IMR-90 (cell line): ENCODE data around the gene GTF2A1L. TPM values are rescaled to one million over a fixed set of nuclear protein-coding genes. Genes with fewer than 3 reads are reported as not detected.

Source experiments
- ATAC-seq: fragments of 200-7000 bp; cut with Tn5 transposase; 2 replicates; pipeline ENCODE4 v1.9.1; 2020; ENCODE audit warnings: low read depth, mild to moderate bottlenecking, moderate library complexity
- BruUV-seq: library from RNA; stranded (reverse); fragments of 400-500 nt; replicated peaks from 2 replicates; lab custom pipeline; 2021; lab: Mats Ljungman, UMichigan
- CTCF ChIA-PET: fragments of 300-600 bp; formaldehyde crosslinking; extraction: SDS; loops from one replicate; lab custom pipeline; 2021; ENCODE audit warnings: antibody characterized with exemption; lab: Yijun Ruan, JAX
- POLR2A ChIA-PET: fragments of 300-600 bp; sonication (Branson Sonifier 250); formaldehyde crosslinking; loops from one replicate; lab custom pipeline; 2022; ENCODE audit warnings: antibody characterized with exemption; ENCODE audit not compliant: unreplicated experiment; lab: Charles Lee
- DNase-seq: peaks from one replicate; pipeline ENCODE4 v3.0.0; 2013
- H2AFZ ChIP-seq: replicated peaks from 2 replicates; pipeline ENCODE3; 2013; ENCODE audit warnings: low read length, mild to moderate bottlenecking; ENCODE audit not compliant: poor library complexity
- H2AK5ac ChIP-seq: 2 replicates; pipeline ENCODE4 v1.6.1; 2013; ENCODE audit warnings: low read depth, low read length, inconsistent platforms
- H2AK9ac ChIP-seq: replicated peaks from 2 replicates; pipeline ENCODE3; 2013; ENCODE audit warnings: mild to moderate bottlenecking, low read depth, low read length, moderate library complexity; ENCODE audit not compliant: poor library complexity
- H2BK120ac ChIP-seq: 2 replicates; pipeline ENCODE4 v1.6.1; 2013; ENCODE audit warnings: low read depth, low read length, inconsistent platforms
- H2BK15ac ChIP-seq: 3 replicates; pipeline ENCODE4 v1.6.1; 2013; ENCODE audit warnings: low read depth, low read length, inconsistent platforms
- H2BK20ac ChIP-seq: 2 replicates; pipeline ENCODE4 v1.6.1; 2013; ENCODE audit warnings: low read depth, mild to moderate bottlenecking, inconsistent platforms, low read length, moderate library complexity
- H2BK5ac ChIP-seq: 2 replicates; pipeline ENCODE4 v1.6.1; 2013; ENCODE audit warnings: mild to moderate bottlenecking, low read depth, low read length, inconsistent platforms; ENCODE audit not compliant: poor library complexity, severe bottlenecking
- H3K14ac ChIP-seq: replicated peaks from 2 replicates; pipeline ENCODE4 v1.6.1; 2013; ENCODE audit warnings: low read depth, low read length, inconsistent platforms
- H3K18ac ChIP-seq: 2 replicates; pipeline ENCODE4 v1.6.1; 2013; ENCODE audit warnings: low read depth, low read length, control low read depth
- H3K23ac ChIP-seq: 2 replicates; pipeline ENCODE4 v1.6.1; 2013; ENCODE audit warnings: low read depth, low read length, inconsistent platforms
- H3K27ac ChIP-seq: 2 replicates; pipeline ENCODE4 v1.5.1; 2013; ENCODE audit warnings: mild to moderate bottlenecking, control low read depth, low read length; ENCODE audit not compliant: insufficient read depth
- H3K27me3 ChIP-seq: 2 replicates; pipeline ENCODE4 v1.6.1; 2013; ENCODE audit warnings: low read length; ENCODE audit not compliant: control insufficient read depth, insufficient read depth
- H3K36me3 ChIP-seq: 2 replicates; pipeline ENCODE4 v1.6.1; 2013; ENCODE audit warnings: low read length, mixed read lengths; ENCODE audit not compliant: control insufficient read depth, insufficient read depth
- H3K4ac ChIP-seq: 2 replicates; pipeline ENCODE4 v1.6.1; 2013; ENCODE audit warnings: low read depth, low read length, inconsistent platforms
- H3K4me1 ChIP-seq: 2 replicates; pipeline ENCODE4 v1.6.1; 2013; ENCODE audit warnings: low read length, mixed read lengths; ENCODE audit not compliant: control insufficient read depth, insufficient read depth
- H3K4me2 ChIP-seq: 2 replicates; pipeline ENCODE4 v1.6.1; 2013; ENCODE audit warnings: low read depth, mild to moderate bottlenecking, control low read depth, low read length, moderate library complexity
- H3K4me3 ChIP-seq: 2 replicates; pipeline ENCODE4 v1.5.1; 2013; ENCODE audit warnings: low read depth, mild to moderate bottlenecking, control low read depth, low read length, moderate library complexity; ENCODE audit not compliant: insufficient read depth
- H3K56ac ChIP-seq: 2 replicates; pipeline ENCODE4 v1.6.1; 2013; ENCODE audit warnings: low read length, inconsistent platforms; ENCODE audit not compliant: insufficient read depth; ENCODE audit errors: extremely low read depth
- H3K79me1 ChIP-seq, 2 experiments: 2 replicates each; pipeline ENCODE4 v1.6.1; 2013; ENCODE audit warnings: low read length in 2 of 2, inconsistent platforms in 1 of 2, low read depth in 1 of 2
- H3K9ac ChIP-seq: 2 replicates; pipeline ENCODE4 v1.6.1; 2013; ENCODE audit warnings: low read depth, low read length, control low read depth
- H3K9me1 ChIP-seq: 2 replicates; pipeline ENCODE4 v1.6.1; 2013; ENCODE audit warnings: low read length, inconsistent platforms; ENCODE audit not compliant: insufficient read depth
- H3K9me3 ChIP-seq: 2 replicates; pipeline ENCODE4 v1.6.1; 2013; ENCODE audit warnings: low read length; ENCODE audit not compliant: control insufficient read depth, insufficient read depth
- H4K20me1 ChIP-seq: 2 replicates; pipeline ENCODE4 v1.6.1; 2013; ENCODE audit warnings: low read length, inconsistent platforms; ENCODE audit not compliant: insufficient read depth
- H4K5ac ChIP-seq: 2 replicates; pipeline ENCODE4 v1.6.1; 2013; ENCODE audit warnings: mild to moderate bottlenecking, low read depth, low read length, control low read depth
- H4K8ac ChIP-seq, 2 experiments: 2 replicates each; pipeline ENCODE4 v1.6.1; 2013; ENCODE audit warnings: low read depth in 2 of 2, low read length in 2 of 2, control low read depth in 1 of 2, inconsistent platforms in 1 of 2
- H4K91ac ChIP-seq: 2 replicates; pipeline ENCODE4 v1.6.1; 2013; ENCODE audit warnings: low read depth, low read length, inconsistent platforms; ENCODE audit not compliant: insufficient read depth
- BHLHE40 ChIP-seq: fragments of 150-350 bp; IDR thresholded peaks from 2 replicates; pipeline ENCODE4 v1.6.1; 2016; ENCODE audit warnings: mild to moderate bottlenecking, low read depth, low read length
- CEBPB ChIP-seq: IDR thresholded peaks from 2 replicates; pipeline ENCODE4 v1.6.1; 2012; ENCODE audit warnings: low read depth, low read length, improper control_type of control experiment
- CHD1 ChIP-seq: IDR thresholded peaks from 2 replicates; pipeline ENCODE4 v1.6.1; 2012; ENCODE audit warnings: low read depth, low read length, improper control_type of control experiment
- CTCF ChIP-seq: conservative IDR thresholded peaks from 2 replicates; pipeline ENCODE4 v1.5.1; 2012; ENCODE audit warnings: mild to moderate bottlenecking, low read depth, low read length, improper control_type of control experiment
- FOS ChIP-seq: fragments of 150-350 bp; IDR thresholded peaks from 2 replicates; pipeline ENCODE4 v1.6.1; 2016; ENCODE audit warnings: low read depth, low read length
- MAFK ChIP-seq: IDR thresholded peaks from 2 replicates; pipeline ENCODE4 v1.6.1; 2012; ENCODE audit warnings: low read depth, low read length, improper control_type of control experiment
- MXI1 ChIP-seq: IDR thresholded peaks from 2 replicates; pipeline ENCODE4 v1.6.1; 2012; ENCODE audit warnings: low read depth, mild to moderate bottlenecking, low read length, moderate library complexity, borderline replicate concordance
- NFE2L2 ChIP-seq: fragments of 150-350 bp; IDR thresholded peaks from 2 replicates; pipeline ENCODE4 v1.6.1; 2016; ENCODE audit warnings: low read depth, mild to moderate bottlenecking, low read length
- POLR2A ChIP-seq: IDR thresholded peaks from 2 replicates; pipeline ENCODE4 v1.6.1; 2012; ENCODE audit warnings: mild to moderate bottlenecking, low read depth, low read length
- RAD21 ChIP-seq: IDR thresholded peaks from 2 replicates; pipeline ENCODE4 v1.6.1; 2012; ENCODE audit warnings: low read length, improper control_type of control experiment
- RFX5 ChIP-seq: IDR thresholded peaks from 2 replicates; pipeline ENCODE4 v1.8.0; 2012; ENCODE audit warnings: low read depth, mild to moderate bottlenecking, low read length, moderate library complexity
- SMC3 ChIP-seq: fragments of 150-350 bp; IDR thresholded peaks from 2 replicates; pipeline ENCODE4 v1.6.1; 2016; ENCODE audit warnings: low read depth, mild to moderate bottlenecking, antibody characterized with exemption, low read length, moderate library complexity
- USF2 ChIP-seq: fragments of 150-350 bp; IDR thresholded peaks from 2 replicates; pipeline ENCODE4 v1.6.1; 2017; ENCODE audit warnings: mild to moderate bottlenecking, antibody characterized with exemption, low read length, low read depth
- WGBS, 2 experiments: methylation state at CpG; one replicate each; pipeline versions ENCODE4 v1.1.5 to v1.1.7; 2013; ENCODE audit warnings: missing lambda C conversion rate in 2 of 2; ENCODE audit not compliant: insufficient read length in 1 of 2; ENCODE audit errors: extremely low coverage in 2 of 2; 5-methylcytosine and 5-hydroxymethylcytosine counted together
- dilution Hi-C: fragments of 300-500 bp; cut with HindIII; formaldehyde crosslinking; loops from one replicate; pipeline ENCODE4 v1.14.3; 2018; ENCODE audit warnings: low sequenced_read_pairs; ENCODE audit not compliant: unreplicated experiment
- in situ Hi-C: fragments of 300-500 bp; cut with MboI; formaldehyde crosslinking; loops from 3 replicates; pipeline ENCODE4 v1.14.3; 2019; ENCODE audit warnings: low sequenced_read_pairs, inconsistent platforms, mixed read lengths
- intact Hi-C: fragments of 100-400 bp; cut with micrococcal nuclease; formaldehyde crosslinking; loops from 2 replicates; pipeline ENCODE4 v1.10.0; 2022
- polyA plus RNA-seq, 3 experiments: library from polyadenylated mRNA; depleted of rRNA; stranded (reverse); fragments of >200 nt; gene quantifications; 2 replicates each; pipeline ENCODE4 v1.2.3, GENCODE V29; 2012; ENCODE audit warnings: low replicate concordance in 1 of 3
- total RNA-seq: library from RNA; depleted of rRNA; stranded (reverse); fragments of >200 nt; gene quantifications from 2 replicates; pipeline ENCODE4 v1.2.3, GENCODE V29; 2012

Gene GTF2A1L
- total and polyA plus RNA-seq, 2 of the 4 experiments (the other 2 are of a cell fraction), result not detected

- H3K27me3 ChIP-seq, result no peaks in the 10 kb centered on the region
- intact Hi-C loops, result no loop called here
These were observed 20.6 kb downstream of the GTF2A1L start for GRCh38 chr2:48638261-48638660.

More at GRCh38 chr2:48638261-48638660, 20.6 kb downstream of the GTF2A1L start:
- Histone ChIP-seq H4K91ac (no peak overlapping the region), H2AFZ (no peak overlapping the region), H3K4me1 (no peaks in the 10 kb centered on the region), H3K9ac (no peak overlapping the region), H3K23ac (no peak overlapping the region), H2AK5ac (no peak overlapping the region), H2BK15ac (no peak overlapping the region), H3K79me1 (no peaks in the 10 kb centered on the region), H3K27ac (no peak overlapping the region), H3K9me1 (no peaks in the 10 kb centered on the region), H2BK20ac (no peak overlapping the region), H3K4me2 (no peak overlapping the region), H2AK9ac (no peak overlapping the region), H4K20me1 (no peaks in the 10 kb centered on the region), H3K4ac (no peak overlapping the region), H2BK5ac (no peak overlapping the region), H3K9me3 (no peaks in the 10 kb centered on the region), H3K4me3 (no peak overlapping the region), H3K14ac (no peak overlapping the region), H4K5ac (no peak overlapping the region), H2BK120ac (no peak overlapping the region), H3K36me3 (no peaks in the 10 kb centered on the region), H3K18ac (no peak overlapping the region), H3K56ac (no peak overlapping the region), H4K8ac (no peak overlapping the region)
- dilution Hi-C loops, result no loop called here
- no TSS peak for BruUV-seq
- no peak for DNase-seq
- CTCF ChIA-PET, result no interaction called here
- no peak for ATAC-seq
- POLR2A ChIA-PET, result no interaction called here
- TF ChIP-seq USF2 (no peak), FOS (no peak), POLR2A (no peak), NFE2L2 (no peak), MAFK (no peak), RFX5 (no peak), BHLHE40 (no peak), CHD1 (no peak), MXI1 (no peak), CEBPB (no peak), SMC3 (no peak), RAD21 (no peak), CTCF (no peak)
- in situ Hi-C loops, result no loop called here
- WGBS, 2 experiments, result 14% methylated on average over 1 of the region's 1 CpG; no CpG with 5 or more reads in 1 of the 2 experiments
